ENCODE data around the gene MAP3K20.

- TF ChIP-seq EZH2 (IDR thresholded peaks at IDR 0.05; ENCODE audit: low read length, missing control alignments) (no peak), CTCF (conservative IDR thresholded peaks at IDR 0.05 in 1 of 2, IDR thresholded peaks at IDR 0.05 in 1 of 2; ENCODE audit: low read depth in 1 of 2, low read length in 2 of 2) (no peak)
These were observed 128.7 kb downstream of the MAP3K20 start for GRCh38 chr2:173204316-173204715.
